HG03521 (cell line): ENCODE data around the gene ZC3H12D.
"Not testable (repeated sequence)": the region's sequence is repeated elsewhere in the genome, so short reads cannot be mapped to it uniquely, and the experiment has no call there.

Source experiments
- ATAC-seq: cut with Tn5 transposase; IDR thresholded peaks from one replicate; pipeline ENCODE4 v1.9.1; 2021; ENCODE audit warnings: mild to moderate bottlenecking, moderate library complexity; ENCODE audit not compliant: unreplicated experiment

The ZC3H12D gene

DNA sequence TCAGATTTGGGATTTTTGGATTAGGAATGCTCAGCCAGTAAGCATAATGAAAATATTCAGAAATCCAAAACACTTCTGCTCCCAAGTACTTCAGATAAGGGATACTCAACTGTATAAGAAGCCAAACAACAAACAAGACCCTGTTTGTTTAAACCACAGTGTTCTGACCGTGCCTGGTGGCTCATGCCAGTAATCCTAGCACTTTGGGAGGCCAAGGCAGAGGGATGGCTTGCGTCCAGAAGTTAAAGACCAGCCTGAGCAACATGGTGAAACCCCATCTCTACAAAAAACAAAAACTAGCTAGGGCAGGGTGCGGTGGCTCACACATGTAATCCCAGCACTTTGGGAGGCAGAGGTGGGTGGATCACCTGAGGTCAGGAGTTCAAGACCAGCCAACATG is 24.6 kb downstream of the ZC3H12D start:
- ATAC-seq = not testable (repeated sequence)

DNA sequence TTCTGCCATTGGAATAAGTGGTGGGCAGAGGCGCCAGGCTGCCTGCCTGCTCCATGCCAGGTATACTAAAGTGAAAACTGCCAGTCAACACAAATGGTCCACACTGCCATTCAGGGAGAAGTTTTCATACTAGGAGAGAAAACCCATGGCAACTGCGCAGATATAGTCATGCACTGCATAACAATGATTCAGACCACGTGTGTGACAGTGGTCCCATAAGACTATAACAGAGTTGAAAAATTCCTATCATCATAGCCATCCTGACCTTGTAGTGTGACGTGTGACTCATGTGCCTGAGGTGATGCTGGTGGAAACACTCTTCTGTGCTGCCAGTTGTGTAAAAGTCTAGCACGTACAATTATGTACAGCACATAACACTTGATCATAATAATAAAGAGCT is 25.1 kb downstream of the ZC3H12D start:
- no peak for ATAC-seq

DNA sequence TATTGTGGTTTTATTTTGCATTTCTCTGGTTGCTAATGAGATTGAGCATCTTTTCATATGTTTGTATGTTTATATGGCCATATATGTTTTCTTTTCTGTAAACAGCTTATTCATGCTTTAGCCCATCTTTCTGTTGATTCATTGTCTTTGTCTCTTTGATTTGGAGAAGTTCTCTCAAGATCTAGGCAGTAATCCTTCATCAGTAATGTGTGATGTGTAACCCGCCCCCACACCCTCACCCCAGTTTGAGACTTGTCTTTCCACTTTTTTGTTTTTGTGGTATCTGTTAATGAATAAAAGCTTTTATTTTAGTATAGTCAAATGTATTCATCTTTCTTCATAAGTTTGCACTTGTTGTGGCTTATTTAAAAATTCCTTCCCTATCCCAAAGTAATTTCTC is 26.0 kb downstream of the ZC3H12D start:
- no peak for ATAC-seq

DNA sequence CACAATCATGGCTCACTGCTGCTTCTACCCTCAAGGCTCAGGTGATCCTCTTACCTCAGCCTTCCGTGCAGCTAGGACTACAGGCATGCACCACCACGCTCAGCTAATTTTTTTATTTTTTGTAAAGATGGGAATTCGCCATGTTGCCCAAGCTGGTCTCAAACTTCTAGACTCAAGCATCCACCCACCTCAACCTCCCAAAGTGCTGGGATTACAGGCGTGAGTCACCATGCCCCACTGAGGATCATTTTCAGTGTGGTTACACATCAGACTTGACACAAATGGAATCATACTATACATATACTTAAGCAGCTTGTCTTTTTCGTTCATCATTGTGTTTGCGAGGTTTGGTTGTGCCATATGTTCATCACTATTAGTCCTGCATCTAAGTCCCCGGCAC is 26.6 kb downstream of the ZC3H12D start:
- no peak for ATAC-seq

DNA sequence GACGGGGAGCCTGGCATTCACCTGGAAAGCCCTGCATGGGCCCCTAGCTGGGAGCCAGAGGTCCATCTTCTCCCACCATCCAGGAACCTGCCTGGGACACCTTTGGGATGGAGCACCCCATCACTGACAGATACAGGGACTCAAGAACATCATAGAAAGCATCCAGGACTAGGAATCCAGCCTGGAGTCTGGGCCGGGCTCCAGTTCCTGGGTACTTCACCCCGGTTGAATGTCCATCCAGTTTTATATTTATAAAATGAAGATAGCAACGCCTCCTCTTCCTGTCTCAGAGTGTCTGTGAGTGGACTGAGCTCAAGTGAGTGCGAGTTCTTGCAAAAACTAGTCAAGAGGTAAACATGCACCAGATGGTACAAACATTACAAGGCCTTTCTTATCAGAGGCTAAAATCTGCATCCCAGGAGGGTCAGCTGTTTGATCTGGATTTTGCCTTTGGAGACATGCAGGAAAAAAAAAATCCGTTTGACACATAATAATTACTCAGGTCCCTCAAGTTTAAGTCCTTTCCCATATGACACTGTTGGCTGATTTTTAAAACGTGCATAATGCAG is 27.4 kb downstream of the ZC3H12D start:
- no peak for ATAC-seq

DNA sequence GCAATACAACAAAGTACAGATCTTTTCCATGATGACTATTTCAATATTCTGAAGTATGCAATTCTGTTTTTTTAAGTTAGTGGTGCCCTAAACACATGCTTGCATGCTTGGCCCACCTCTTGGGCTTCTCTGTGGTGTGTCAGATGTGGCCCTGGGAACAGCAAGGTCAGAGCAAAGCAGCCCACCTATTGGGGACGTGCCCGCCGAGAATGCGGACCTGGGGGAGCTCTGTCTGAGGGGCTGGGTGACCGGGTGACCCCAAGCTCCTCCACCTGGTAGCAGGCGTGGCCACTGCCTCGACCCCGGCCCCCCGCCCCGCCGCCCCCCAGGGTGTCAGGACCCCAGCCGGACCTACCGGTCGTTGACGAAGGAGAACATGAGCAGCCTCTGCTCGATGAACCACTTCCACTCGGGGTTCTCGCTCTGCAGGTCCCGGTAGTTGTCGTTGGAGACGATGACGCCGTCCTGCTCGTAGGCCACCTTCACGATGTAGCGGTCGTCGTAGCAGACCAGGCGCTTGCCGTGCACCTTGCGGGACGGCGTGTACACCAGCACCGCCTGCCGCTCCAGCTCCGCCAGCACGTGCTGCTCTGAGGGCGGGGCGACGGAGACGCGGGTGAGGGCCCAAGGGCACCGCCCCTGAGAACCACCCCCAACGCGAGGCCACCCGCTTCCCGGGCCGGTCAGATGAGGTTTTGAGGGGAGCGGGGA is 28.3 kb downstream of the ZC3H12D start:
- no peak for ATAC-seq

DNA sequence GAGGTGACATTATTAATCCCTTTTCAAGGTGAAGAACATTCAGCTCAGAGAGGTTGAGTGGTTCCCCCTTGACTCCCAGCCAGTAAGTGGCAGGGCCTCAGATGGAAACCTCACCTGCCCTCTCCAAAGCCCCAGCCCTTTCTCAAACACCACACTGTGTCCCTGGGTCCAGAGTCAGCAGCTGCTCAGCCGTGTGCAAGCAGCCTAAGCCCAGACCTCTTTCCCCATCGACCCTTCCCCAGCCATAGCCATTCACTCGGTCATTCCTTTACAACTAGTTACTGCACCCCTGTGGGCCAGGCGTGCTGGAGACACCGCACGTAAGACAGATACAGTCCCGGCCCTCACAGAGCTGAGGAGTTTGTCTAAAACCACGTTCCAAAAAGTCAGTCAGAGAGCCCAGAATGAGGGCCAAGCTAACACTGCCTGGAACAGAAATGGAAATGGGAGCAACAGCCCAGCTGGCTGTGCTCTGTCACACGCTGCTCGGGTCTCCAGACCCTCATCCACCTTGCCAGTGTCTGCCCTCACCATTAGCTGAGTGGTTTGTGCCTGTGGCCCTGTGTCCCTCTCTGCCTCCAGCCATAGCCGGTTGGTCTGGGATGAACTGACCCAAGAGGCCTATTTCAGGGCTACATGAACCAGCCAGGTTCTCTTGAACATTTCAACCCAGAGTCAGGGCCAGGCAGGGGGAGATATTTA is 29.6 kb downstream of the ZC3H12D start:
- no peak for ATAC-seq

DNA sequence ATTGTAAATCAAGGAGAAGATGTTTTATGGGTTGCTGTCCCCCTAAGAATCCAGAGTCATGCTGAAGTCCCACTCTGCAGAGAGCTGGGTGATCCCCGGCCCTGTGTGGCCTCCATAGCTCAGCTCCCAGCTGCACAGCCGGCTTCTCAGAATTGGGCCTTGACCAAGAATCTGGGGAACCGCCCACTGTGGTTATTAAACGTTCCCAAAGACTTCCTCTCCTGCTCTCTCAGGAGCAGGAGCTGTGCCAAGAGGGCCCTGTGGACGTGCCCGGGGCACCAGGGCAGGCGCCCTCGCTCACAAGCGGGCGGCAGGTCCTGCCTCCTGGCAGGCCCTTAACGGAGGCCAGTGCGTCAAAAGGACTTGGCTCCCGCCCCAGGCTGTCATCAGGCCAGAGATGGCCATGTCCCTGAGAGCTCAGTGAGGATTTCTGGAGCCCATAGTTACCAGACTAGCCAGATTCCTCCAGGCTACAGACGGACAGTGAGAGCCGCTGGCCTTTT is 30.4 kb downstream of the ZC3H12D start:
- ATAC-seq = no peak

DNA sequence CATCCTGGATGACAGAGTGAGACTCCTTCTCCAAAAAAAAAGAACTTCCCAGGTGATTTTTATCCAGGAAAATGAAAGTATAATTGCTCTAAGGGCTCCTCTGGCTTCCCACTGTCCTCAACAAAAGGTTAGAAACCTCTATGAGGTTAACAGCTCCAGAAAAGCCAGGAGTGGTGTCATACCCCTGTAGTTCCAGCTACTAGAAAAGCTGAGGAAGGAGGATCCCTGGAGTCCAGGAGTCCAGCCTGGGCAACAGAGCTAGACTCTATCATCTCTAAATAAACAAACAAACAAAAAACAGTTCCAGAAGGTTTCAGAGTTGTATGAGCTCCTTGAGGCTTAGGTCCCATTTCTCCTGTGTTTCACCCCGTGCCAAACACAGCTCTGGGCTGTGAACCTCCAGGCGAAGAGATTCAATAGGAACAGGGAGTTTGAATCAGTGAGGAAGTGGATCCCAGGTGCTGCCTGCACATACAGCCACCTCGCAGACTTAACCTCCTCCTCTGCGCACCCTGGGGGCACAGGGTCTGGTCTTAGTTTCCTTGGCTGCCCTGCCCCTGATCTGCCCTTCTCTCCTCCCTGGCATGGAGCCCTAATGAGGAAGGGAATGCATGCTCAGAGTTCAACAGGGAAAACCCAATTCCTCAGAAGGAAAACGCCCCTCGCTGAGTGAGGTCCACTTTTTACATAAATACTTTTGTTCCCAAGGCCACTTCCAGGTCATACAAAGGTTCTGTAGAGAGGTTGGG is 31.0 kb downstream of the ZC3H12D start:
- no peak for ATAC-seq

DNA sequence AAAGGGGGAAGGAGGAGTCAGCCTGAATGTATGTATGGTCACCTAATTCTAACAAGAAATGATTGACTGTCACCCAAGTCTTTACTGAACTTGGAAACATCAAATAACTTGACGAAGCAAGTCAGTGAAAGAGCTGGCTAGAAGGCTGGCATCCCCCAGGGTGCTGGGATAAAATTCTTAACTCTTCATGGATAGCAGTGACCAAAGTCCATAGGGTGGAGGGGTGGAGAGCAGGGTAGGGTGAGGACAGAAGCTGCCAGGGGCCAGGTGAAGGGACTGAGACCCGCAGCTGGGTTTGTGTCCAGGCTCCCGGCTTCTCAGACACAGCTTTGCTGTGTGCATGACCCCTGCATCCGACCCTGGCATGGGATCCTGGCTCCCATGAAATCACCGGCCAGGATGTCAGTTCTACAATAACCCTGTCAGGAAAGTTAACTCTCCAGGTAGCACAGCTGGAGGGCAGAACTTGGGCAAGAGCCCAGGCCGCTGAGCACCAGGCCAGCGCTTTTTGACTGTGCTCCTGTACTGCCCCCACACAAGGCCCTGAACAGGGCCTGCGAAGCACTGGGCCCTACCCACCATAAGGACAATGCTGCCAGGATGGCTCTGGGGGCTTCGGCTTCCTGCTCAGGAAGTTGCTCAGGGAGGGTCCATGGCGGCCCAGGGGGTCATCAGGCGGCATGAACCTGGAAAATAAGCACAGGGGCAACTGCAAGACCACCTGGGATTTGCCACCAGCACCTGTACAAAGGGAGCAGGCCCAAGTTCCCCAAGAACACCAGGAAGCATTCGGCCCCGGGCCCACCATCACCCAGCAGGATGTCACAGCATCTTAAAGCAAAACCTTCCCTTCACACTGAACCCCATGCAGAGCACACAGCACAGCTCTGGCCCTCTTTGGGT is 32.5 kb downstream of the ZC3H12D start:
- no peak for ATAC-seq

DNA sequence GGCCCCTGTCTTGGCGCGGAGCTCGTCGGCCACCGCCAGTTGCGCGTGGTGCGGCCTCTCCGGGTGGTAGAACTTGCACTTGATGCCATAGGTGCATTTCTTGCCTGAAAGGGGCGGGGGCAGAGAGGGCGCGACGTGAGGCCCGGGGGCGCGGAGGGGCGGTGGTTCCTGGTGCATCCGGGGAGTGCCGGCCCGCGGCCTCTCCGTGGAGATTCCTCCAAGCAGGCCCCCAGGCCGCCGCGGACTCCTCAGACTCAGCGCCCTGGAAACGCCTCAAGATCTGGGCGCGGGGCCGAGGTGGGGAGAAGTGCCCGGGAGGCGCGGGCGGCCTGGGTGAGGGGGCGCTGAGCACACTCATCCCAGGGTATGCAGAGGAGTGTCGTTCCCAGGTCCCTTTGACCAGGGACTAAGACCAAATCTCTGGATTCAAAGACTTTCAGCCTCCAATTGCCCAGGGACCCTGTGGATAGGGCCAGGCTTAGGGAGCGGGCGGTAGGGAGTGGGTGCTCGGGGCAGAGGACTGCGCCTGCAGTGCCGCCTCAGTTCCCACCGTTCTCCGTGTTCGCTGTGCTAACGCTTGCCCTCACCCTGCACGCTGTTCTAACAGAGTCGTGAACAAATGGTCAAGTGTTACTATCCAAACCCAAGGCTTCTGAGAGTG is 33.3 kb downstream of the ZC3H12D start:
- ATAC-seq = no peak

DNA sequence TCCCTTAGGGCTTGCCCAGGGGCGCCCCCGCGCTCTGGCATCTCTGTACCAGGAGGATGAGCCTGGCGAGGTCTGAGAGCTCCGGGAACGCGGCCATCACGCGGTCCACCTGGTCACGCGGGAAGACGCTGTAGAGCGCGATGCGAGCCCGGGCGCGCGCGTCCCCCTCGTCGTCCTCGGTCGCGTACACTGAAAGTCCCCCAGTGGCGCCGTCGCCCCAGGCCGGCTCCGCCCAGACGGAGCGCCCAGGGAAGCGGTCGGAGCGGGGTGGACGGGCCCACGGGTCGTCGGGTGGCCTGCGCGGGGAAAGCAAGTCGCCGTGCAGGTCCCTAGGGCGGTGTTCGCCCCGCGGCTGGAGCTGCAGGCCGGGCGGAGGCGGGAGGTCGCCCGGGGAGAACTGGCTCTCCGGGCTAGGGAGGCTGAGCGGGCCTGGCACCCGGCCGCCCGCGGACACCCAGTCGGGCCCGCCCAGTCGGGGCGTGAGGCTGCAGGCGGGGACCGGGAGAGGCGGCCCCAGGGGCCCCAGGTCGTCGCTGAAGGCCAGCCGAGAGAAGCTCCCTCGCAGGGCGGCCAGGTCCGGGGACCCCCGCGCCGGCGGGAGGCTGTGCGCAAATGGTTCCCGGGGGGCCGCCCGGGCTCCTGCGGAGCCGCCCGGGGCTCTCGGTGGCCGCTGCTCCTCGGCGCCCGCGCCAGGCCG is 34.0 kb downstream of the ZC3H12D start:
- no peak for ATAC-seq

DNA sequence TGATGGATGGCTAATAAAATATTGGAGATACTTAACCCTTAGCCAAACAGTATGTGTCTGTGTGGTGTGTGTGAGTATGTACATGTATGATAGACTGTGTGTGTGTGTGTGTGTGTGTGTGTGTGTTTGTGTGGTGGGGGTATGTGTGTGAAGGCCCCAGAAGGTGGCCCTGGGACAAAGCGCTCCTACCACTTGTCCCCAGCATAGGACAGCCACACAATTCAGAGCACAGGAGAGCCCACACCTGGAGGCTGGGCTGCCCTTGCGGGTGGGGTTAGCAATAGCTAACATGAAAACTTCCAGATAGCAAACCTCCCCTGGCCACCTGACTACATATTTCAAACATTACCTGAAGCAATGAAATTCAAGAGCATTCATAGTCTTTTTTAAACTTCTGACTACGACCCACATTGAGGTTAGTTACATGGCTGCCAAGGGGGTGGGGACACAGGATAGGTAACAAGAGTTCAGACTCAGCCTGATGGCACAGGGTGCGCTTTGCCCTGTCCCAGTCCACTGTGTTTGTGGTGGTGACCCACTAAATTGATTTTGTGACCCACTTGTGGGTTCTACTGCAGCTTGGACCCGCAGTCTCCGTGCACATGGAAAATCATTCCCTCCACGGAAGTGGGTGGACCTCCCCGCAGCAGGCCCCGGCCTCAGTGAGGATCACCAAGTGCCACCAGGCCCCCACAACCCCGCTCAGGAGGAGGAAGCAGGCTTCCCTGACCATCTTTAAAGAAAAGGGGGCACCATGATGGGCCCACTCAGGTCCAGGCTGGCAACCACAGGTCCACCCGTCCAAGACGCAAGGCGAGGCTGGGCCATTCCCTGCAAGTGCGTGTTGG is 34.8 kb downstream of the ZC3H12D start:
- ATAC-seq = no peak

DNA sequence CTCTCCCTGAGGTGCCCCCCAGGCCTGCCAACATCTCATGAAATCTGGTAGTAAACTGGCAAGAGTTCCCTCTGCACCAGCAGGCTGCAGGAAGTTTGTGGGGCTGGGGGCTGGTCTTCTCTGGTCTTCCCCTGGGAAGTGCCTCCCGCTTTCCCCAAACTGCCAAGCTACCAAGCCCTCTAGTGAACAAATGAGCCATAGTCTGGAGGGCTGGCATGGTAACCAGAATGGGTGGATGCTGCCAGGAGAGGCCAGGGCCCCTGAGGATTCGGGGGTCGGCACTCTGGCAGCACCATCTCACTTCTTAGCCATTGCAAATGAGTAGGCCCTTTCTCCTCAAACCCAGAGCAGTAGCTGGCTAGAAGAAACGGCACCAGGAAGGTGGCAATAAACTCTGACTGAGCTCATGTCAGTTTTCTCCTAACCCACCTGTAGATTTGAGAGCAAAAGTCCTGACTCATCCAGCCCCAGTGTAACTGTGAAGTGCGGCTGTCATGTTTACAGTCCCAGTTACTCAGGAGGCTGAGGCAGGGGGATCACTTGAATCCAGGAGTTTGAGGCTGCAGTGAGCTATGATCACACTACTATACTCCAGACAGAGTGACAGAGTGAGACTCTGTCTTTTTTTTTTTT is 35.9 kb downstream of the ZC3H12D start:
- ATAC-seq = no peak

DNA sequence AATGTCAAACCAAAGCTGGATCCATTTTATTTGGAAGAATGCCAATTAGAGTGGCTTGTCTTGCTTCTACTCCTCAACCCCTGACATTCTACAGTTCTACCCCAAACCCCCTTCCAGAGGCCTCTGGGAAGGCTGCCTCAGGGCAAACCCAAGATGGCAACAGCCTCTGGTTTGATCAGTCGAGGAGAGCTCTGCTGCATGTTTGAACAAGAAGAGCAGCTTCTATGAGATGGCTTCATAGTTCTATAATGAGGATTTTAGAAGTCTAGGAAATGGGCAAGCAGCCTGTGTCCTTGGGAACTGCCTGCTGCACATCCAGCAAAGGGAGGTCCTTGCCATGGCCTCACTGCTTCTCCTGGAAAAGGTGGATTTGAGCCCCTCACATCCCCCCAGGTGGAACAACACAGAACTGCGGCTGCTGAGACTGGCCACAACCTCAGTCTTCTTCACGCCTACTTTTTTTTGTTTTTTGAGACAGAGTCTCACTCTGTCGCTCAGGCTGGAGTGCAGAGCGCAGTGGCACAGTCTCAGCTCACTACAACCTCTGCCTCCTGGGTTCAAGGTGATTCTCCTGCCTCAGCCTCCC is 37.9 kb downstream of the ZC3H12D start:
- no peak for ATAC-seq

DNA sequence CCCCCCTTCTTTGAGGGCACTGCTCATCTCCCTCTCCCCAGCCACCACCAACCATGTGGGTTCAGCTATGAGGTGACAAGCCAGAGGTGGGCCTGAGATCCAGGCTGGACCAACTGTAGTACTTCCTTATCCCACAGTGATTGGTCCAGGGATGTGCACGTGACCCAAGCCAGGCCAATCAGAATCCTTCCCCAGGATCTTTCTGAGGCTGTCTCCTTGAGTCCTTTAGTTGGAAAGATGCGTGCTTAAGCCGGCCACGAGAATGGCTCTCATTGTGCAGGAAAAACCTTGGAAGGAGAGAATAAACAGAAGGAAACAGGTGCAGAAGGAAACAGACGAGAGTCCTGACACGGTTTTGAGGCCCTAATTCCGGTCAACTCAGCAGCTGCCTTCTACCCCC is 39.2 kb downstream of the ZC3H12D start:
- ATAC-seq = no peak

DNA sequence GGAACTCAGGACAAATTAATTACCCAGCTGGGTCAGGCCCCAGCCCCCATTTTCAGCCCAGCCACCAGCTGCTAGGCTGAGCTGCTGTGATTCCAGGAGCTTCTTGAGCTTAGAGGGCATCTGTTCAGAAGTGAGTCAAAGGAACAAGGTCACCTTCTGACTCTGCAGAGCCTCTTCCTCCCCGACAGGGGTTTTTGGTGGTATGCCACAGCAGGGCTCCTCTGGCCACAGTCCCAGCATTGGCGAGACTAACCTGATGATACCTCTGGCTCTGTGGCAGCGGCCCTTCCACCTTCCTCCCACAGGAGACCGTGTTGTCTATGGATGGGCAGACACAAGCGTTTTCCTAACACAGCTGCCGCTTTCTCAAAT is 39.7 kb downstream of the ZC3H12D start:
- no peak for ATAC-seq
